DMS53 treated with DMSO at 0.1 percent for 48 hours (cell line): ENCODE results near the gene MORN2.

Source experiments
- DNase-seq: peaks from one replicate; lab custom pipeline; 2025; ENCODE audit not compliant: unreplicated experiment; lab: John Stamatoyannopoulos, UW

The MORN2 gene

DNA sequence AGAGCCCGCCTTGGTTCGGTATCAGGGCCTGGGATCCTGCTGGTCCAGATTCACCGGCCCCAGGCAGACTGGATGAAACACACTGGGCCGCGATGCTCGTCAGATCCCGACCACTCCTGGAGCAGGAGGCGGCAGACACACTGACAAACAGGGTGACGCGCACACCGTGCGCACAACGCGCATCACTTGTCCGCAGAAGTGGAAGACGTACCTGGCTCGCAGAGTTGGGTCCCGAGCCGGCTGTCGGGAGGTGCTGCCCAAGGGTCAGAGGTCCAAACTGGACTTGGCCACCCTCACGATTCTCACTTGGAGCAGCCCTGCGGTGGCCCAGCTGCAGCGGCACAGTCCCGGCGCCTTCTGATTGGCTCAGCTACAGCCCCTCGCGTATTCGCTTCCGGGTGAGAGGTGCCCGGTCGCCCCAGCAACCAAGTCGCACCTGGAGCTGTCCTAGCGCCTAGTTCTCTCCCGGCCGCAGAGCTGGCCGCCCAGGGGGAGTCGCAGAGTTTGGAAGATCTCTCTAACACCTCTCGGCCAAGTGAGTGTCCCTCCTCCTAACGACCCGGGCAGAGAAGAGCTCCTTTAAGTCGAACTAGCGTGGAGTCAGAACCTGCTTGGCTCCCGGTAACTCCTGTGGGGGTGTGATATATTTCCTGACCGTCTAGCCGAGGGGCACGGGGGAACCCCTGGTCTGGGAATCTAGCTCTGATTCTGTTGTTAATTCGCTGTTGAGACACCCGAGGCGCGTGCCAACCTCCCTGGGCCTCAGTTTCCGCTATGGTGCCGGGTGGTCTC, at the start of gene MORN2, which contains the start of gene DHX57:
Gene MORN2 (plus strand): TSS at position 401 of the 792 bp plus-strand sequence.
Gene DHX57 (minus strand): TSS at position 359 of the 792 bp plus-strand sequence. CDS start 7,529 bp downstream, outside the sequence.
- peak; percentile 47 for DNase-seq

DNA sequence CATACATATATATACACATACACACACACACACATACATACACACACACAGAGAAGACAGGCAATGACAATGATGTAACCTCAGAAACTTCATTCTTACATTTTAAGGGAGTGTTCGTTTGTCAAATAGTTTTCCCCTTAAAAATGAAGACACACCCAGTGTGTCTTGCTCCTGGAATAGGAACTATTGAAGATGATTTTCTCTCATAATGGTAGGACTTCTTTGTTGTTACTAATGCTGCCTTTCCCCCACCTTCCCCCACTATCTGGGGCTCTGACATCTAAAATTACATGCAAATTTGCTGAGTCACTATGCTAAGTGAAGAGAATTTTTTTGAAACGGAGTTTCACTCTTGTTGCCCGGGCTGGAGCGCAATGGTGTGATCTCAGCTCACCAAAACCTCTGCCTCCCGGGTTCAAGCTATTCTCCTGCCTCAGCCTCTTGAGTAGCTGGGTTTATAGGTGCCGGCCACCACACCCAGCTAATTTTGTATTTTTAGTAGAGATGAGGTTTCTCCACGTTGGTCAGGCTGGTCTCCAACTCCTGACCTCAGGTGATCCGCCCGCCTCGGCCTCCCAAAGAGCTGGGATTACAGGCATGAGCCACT, 48.1 kb upstream of the MORN2 start:
- DNase-seq, result peak; percentile 0

DNA sequence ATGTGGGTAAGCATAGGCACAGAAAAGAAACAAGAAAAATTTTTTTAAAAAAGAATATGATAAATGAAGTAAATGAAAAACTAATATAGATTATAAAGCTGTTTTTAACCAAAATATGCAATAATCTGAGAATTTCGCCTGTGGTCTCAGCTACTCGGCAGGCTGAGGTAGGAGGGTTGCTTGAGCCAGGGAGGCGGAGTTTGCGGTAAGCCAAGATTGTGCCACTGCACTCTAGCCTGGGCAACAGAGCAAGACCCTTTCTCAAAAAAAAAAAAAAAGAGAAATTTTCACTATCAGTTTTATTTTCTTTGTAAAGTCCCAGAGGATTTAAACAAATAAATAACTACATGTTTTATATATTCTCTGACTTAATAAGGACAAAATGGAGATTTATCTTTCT, 47.3 kb upstream of the MORN2 start:
- DNase-seq, result no peak

DNA sequence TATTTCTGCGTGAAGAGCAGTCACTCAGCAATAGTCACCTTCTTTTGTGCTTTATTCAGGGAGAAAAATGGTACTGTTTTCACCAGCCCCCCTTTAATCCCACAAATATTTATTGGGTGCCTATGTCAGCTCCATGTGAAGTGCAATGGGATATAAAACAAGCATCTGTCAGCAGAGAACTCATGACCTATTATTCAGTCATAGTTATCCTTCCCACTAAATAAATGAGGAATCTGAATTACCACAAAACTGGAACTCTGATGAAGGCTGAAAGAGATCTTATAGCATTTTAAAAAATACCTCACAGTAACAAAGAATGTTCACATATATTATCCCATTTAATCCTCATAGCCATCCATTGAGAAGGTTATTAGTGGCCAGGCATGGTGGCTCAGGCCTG, 45.8 kb upstream of the MORN2 start:
- no peak for DNase-seq

DNA sequence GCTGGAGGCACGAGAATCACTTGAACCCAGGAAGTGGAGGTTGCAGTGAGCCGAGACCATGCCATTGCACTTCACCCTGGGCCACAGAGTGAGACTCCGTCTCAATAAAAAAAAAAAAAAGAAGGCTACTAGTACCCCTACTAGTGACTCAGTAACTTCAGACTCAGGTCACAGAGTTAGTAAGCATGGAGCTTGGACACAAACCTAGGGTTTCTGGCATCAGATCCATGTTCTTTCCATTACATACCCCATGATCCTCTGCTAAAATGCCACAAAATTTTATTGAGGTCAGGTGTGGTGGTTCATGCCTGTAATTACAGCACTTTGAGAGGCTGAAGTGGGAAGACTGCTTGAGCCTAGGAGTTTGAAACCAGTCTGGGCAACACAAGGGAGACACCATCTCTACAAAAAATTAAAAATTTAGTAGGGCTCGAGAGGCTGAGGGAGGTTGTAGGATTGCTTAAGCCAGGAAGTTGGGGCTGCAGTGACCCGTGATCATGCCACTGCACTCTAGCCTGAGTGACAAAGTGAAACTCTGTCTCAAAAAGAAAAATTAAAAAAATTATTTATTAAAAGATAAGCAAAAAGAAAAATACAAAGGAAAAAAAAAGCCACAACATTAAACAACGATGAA, 45.1 kb upstream of the MORN2 start:
- DNase-seq, result no peak

DNA sequence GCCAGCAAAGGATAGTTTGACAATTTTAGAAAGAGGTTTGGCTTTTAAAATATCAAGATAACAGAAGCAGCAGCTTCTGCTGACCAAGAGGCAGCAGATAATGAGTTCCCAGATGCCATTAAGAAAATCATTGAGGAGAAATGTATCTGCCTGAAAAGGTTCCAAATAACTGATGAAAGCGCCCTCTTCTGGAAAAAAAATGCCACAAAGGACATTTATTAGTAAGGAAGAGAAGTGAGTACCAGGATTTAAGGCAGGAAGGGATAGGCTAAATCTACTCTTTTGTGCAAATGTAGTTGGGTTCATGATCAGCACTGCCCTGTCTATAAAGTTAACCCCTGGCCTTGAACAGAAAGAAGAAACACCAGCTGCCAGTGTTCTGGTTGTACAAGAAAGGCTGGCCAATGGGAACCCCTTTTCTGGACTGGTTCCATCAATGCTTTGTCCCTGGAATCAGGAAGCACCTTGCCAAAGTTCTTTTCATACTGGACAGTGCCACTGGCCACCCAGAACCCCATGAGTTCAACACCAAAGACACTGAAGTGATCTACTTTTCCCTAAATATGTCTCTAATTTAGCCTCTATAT, 40.7 kb upstream of the MORN2 start:
- peak; percentile 1 for DNase-seq

DNA sequence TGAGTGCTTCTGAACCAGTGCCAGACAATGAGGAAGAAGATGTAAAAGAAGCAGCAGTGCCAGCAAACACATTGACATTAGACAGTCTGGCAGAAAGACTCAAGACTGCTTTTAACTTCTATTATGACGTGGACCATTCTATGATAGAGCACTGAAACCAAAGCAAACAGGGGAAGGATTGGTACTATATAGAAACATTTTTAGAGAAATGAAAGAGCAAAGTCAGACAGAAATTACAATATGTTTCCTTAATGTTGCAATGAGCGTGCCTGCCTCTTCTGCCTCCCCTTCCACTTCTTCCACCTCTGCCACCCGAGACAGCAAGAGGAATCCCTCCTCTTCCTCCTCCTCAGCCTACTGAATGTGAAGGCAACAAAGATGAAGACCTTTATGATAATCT, 39.8 kb upstream of the MORN2 start:
- DNase-seq, result no peak

DNA sequence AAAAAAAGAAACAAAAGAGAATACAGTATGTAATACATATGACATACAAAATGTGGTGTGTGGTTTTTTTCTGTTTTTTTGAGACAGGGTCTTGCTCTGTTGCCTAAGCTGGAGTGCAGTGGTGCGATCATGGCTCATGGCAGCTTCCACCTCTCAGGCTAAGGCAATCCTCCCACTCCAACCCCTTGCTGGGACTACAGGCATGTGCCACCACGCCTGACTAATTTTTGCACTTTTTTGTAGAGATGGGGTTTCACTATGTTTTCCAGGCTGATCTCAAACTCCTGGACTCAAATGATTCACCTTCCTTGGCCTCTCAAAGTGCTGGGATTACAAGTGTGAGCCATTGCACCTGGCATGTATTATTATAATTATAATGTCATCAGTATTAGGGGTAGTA, 39.0 kb upstream of the MORN2 start:
- no peak for DNase-seq

DNA sequence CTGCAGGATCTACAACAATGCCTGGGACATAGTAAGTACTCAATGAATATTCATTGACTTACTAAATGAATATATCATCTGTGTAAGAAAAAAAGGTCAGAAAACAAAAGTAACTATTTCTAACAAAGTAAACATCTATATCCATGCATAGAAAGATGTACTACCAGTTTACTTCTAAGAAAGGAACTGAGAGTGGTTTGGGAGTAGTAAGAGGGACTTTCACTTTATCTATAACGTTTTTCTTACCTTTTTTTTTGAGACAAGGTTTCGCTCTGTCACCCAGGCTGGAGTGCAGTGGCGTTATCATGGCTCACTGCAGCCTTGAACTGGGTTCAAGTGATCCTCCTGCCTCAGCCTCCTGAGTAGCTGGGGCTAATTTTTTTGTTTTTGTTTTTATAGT, 25.7 kb upstream of the MORN2 start:
- no peak for DNase-seq

DNA sequence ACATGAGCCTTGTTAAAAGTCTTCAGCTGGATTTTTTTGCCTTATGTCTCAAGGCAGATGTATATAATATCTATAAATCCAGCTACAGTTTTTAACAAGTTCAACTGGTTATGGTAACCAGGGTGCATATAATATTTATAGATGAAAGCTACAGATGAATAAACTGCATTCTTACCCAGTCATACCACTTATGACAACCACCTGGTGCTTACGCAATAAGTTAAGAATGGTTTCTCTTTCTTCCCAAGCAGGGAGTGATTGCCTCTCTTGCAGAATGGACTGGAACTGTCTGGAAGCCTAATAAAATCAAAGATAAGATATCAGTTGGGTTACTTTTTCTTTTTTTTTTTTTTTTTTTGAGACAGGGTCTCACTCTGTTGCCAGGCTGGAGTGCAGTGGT, 19.6 kb upstream of the MORN2 start:
- DNase-seq, result no peak

DNA sequence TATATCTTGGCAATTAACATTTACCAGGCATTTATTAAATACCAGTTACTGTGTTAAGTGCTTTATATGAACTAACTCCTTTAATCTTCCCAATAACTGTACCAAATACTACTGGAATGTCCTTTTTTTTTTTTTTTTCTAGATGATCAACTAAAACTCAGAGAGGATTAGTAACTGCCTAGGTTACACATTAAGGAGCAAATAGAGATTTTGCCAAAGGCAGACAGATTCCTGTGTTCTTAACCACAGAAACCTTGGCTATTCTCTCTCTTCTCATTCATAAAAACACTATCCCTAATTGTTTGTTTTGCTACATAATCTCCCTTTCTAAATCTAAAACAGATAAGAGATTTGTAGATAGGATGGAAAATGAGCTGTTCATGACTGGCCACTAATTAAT, 13.3 kb upstream of the MORN2 start:
- no peak for DNase-seq

DNA sequence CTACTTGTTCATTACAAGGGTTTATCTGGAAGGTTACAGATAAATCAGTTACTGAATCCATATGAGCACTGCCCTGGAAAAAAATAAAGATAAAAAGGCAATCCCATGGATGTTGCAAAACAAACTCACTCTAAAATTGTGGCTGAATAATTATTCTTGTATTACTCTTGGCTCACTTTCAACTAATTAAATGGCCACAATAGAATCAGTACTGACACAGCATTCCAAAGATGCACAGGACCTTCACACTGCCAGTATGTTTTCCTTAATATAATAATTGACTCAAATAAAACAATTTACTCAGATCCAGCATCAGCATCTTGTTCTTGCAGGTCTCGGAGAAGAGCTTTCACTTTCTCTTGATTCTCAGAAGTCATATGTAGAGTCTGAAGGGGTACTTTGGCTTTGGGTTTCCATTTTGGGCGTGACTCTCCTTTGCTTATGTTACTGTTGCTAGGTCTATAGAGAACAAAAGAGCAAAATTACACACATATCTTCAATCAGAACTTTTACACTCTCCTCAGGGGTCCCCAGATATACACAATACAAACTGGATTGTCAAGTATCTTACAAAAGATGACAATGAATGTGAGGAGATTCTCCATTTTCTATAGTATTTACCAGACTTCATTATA, 12.6 kb upstream of the MORN2 start:
- DNase-seq, result no peak

DNA sequence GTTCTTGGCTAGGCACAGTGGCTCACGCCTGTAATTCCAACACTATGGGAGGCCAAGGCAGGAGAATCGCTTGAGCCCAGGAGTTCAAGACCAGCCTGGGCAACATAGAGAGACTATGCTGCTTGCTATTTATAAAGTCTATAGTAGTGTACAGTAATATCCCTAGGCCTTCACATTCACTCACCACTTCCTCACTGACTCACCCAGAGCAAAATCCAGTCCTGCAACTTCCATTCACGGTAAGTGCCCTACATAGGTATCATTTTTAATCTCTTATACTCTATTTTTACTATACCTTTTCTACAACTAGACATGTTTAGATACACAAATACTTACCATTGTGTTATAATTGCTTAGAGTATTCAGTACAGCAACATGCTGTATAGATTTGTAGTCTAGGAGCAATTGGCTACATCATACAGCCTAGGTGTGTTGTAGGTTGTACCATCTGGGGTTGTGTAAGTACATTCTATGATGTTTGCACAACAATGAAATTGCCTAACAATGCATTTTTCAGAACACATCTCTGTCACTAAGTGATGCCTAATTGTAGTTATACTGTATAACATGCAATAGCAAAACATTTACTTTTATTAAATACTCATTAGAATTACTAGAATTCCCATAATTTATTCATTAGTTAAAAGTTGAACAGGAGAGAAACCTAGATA, 8.9 kb upstream of the MORN2 start:
- DNase-seq, result no peak

DNA sequence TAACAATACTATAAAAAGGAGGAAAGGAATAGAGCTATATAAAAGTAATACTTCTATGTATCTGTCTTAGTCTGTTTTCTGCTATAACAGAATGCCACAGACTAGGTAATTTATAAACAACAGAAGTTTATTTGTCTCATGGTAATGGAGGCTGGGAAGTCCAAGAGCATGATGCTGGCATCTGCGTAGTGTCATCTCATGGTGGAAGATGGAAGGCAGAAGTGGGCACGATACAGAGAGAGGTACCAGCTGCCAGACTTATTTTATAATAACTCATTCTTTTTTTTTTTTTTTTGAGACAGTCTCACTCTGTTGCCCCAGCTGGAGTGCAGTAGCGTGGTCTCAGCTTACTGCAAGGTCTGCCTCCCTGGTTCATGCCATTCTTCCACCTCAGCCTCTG, 4.3 kb upstream of the MORN2 start:
- DNase-seq, result no peak

DNA sequence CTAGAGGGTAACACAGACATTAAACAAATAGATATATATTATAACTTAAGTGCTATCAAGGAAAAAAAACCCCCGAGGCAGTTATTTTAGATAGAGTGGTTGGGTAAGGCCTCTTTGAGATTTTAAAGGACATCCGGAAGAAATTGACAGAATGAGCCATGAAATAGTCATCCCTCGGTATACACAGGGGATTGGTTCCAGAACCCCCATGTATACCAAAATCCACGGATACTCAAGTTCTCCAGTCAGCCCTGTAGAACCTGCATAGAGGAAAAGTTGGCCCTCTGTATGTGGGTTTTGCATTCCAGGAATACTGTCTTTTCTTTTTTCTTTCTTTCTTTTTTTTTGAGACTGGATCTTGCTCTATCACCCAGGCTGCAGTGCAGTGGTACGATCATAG, 2.0 kb upstream of the MORN2 start:
- DNase-seq, result no peak

DNA sequence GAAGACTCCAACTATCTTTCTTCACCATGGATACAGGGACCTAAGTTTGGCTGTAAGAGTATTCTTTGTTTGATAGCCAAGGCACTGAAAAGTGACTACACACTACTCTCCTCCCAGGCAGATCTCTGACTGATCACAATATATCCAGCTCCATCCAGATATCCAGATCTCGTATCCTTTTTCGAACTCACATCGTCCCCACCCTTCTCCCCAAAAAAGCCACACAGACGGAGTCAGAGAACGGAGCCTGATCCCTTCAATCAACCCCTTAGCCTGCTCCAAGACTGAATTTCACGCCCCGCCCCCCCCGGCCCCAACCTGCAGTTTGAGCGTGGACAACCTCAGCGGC, 575 bp upstream of the MORN2 start:
- DNase-seq, result no peak

DNA sequence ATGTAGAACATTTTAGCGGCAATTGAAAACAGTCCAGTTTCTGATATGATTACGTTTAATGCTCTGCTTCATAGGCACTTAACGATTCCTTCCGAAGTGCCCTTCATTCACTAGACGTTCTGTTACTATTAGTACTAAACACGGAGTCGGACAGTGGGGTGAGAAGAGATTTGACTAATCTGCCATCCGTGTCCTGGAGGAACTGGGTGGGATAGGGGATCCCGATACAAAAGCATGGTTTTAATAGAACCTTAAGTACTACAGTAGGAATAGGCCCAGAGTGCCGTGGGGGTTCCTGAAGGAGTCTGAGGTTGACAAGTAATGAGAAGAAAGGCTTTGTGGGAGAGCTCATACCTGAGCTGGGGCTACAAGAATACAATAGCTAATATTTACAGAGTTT, 631 bp downstream of the MORN2 start:
- peak; percentile 1 for DNase-seq

DNA sequence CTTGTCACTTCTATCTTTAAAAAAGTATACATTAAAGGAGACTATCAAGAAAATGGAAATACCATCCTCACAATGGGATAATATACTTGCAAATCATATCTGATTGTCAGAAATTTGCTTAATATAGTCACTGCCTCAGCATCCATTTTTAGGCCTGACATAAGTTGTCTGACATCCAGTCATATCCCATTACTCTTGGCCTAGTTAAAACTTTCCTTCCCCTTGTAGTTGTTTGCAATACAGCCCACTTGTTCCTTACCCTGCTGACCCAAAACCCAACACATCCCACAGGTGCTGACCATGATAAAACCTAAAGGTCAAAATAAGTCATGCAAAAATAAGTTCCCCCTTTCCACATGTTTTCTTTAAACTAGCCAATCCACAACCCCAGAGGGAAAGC, 10.3 kb downstream of the MORN2 start:
- no peak for DNase-seq

DNA sequence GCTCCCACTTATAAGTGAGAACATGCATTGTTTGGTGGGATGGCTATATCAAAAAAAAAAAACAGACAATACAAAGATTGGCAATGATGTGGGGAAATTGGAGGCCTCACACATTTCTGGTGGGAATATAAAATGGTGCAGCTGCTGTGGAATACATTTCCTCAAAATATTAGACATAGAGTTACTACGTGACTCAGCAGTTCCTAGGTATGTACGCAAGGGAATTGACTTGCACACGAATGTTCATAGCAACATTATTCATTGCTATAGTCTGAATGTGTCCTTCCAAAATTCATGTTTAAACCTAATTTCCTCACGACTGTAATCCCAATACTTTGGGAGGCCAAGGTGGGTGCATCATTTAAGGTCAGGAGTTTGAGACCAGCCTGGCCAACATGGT, 11.6 kb downstream of the MORN2 start:
- DNase-seq, result no peak

DNA sequence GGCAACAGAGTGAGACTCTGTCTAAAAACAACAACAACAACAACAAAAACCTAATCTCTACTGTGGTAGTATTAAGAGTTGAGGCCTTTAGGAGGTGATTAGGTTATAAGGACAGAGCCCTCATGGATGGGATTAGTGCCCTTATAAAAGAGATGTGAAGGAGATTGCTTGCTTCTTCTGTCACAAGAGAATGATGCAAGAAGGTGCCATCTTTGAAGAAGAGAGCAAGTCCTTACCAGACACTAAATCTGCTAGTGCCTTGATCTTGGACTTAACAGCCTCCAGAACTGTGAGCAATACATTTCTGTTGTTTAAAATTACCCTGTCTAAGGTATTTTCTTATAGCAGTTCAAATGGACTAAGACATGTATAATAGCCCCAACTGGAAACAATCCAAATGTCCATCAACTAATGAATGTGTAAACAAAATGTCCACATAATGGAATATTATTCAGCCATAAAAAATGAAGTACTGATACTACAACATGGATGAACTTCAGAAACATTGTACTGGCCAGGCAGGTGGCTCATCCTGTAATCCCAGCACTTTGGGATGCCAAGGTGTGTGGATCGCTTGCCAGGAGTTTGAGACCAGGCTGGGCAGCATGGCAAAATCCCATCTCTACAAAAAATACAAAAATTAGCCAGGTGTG, 12.3 kb downstream of the MORN2 start:
- no peak for DNase-seq
